NCI-H510A treated with DMSO at 0.1 percent for 48 hours (cell line): ENCODE data around the gene CRABP1.

Experiments
- DNase-seq: peaks from one replicate; lab custom pipeline; 2025; lab: John Stamatoyannopoulos, UW

Gene CRABP1

GRCh38 chr15:78317145-78317836, 22.9 kb upstream of the CRABP1 start:
- no peak for DNase-seq

GRCh38 chr15:78319588-78319987, 20.6 kb upstream of the CRABP1 start:
- DNase-seq = no peak

- DNase-seq = no peak
Observed at GRCh38 chr15:78320183-78320582, 20.0 kb upstream of the CRABP1 start.

GRCh38 chr15:78321041-78321570, 19.0 kb upstream of the CRABP1 start:
- DNase-seq = no peak

GRCh38 chr15:78321786-78322185, 18.4 kb upstream of the CRABP1 start:
- DNase-seq = no peak

GRCh38 chr15:78322243-78322642, 17.9 kb upstream of the CRABP1 start:
- DNase-seq = no peak

- DNase-seq = no peak
Observed at GRCh38 chr15:78322724-78323521, 17.2 kb upstream of the CRABP1 start.

- no peak for DNase-seq
Observed at GRCh38 chr15:78323693-78324092, 16.5 kb upstream of the CRABP1 start.

GRCh38 chr15:78324144-78324543, 16.0 kb upstream of the CRABP1 start:
- DNase-seq = no peak

- no peak for DNase-seq
Observed at GRCh38 chr15:78325092-78325843, 14.9 kb upstream of the CRABP1 start.

GRCh38 chr15:78327466-78327865, 12.7 kb upstream of the CRABP1 start:
- no peak for DNase-seq

GRCh38 chr15:78329625-78330024, 10.5 kb upstream of the CRABP1 start:
- no peak for DNase-seq

- DNase-seq = no peak
Observed at GRCh38 chr15:78334845-78335244, 5.3 kb upstream of the CRABP1 start.

- no peak for DNase-seq
Observed at GRCh38 chr15:78335985-78336384, 4.2 kb upstream of the CRABP1 start.

- DNase-seq = no peak
Observed at GRCh38 chr15:78338781-78339180, 1.4 kb upstream of the CRABP1 start.

GRCh38 chr15:78339559-78339958, 594 bp upstream of the CRABP1 start:
- DNase-seq = no peak

- no peak for DNase-seq
Observed at GRCh38 chr15:78341057-78341987, 1.2 kb downstream of the CRABP1 start.

GRCh38 chr15:78342021-78342420, 1.9 kb downstream of the CRABP1 start:
- DNase-seq = no peak

GRCh38 chr15:78343276-78344060, 3.3 kb downstream of the CRABP1 start:
- DNase-seq = no peak

- no peak for DNase-seq
Observed at GRCh38 chr15:78345396-78346125, 5.4 kb downstream of the CRABP1 start.
